ENCODE data around the gene NEU4.

The NEU4 gene

GRCh38 chr2:241834527-241835210 lies 25.7 kb downstream of the NEU4 start:
- H3K4me3 ChIP-seq (ENCODE audit: low read depth, low read length), result no peak overlapping the region
- TF ChIP-seq, protein P1, sequence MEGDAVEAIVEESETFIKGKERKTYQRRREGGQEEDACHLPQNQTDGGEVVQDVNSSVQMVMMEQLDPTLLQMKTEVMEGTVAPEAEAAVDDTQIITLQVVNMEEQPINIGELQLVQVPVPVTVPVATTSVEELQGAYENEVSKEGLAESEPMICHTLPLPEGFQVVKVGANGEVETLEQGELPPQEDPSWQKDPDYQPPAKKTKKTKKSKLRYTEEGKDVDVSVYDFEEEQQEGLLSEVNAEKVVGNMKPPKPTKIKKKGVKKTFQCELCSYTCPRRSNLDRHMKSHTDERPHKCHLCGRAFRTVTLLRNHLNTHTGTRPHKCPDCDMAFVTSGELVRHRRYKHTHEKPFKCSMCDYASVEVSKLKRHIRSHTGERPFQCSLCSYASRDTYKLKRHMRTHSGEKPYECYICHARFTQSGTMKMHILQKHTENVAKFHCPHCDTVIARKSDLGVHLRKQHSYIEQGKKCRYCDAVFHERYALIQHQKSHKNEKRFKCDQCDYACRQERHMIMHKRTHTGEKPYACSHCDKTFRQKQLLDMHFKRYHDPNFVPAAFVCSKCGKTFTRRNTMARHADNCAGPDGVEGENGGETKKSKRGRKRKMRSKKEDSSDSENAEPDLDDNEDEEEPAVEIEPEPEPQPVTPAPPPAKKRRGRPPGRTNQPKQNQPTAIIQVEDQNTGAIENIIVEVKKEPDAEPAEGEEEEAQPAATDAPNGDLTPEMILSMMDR (IDR thresholded peaks at IDR 0.05; ENCODE audit: borderline replicate concordance, insufficient read depth, low read depth, low read length), result no peak

DNA sequence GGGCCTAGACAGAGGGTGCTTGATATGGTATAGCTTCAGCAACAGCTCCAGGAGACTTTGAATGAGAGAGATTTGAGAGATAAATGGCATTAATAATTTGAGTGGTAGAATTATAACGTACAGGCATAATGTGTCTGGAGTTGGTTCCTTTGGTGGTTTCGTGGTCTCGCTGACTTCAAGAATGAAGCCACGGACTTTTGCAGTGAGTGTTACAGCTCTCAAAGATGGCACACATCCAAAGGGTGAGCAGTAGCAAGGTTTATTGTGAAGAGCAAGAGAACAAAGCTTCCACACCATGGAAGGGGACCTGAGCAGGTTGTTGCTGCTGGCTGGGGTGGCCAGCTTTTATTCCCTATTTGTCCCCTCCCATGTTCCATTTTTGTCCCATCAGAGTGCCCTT lies 26.6 kb downstream of the NEU4 start:
- TF ChIP-seq, protein P1 (IDR thresholded peaks at IDR 0.05; ENCODE audit: borderline replicate concordance, insufficient read depth, low read depth, low read length), result no peak
- no peak overlapping the region for H3K4me3 ChIP-seq (ENCODE audit: low read depth, low read length)

- no peak overlapping the region for H3K4me3 ChIP-seq (ENCODE audit: low read depth, low read length)
- TF ChIP-seq, protein P1 (IDR thresholded peaks at IDR 0.05; ENCODE audit: borderline replicate concordance, insufficient read depth, low read depth, low read length), result no peak
Measured at GRCh38 chr2:241836292-241836691, 27.3 kb downstream of the NEU4 start.

GRCh38 chr2:241837197-241837965 lies 28.4 kb downstream of the NEU4 start:
- TF ChIP-seq, protein P1 (IDR thresholded peaks at IDR 0.05; ENCODE audit: borderline replicate concordance, insufficient read depth, low read depth, low read length), result no peak
- H3K4me3 ChIP-seq (ENCODE audit: low read depth, low read length), result no peak overlapping the region

DNA sequence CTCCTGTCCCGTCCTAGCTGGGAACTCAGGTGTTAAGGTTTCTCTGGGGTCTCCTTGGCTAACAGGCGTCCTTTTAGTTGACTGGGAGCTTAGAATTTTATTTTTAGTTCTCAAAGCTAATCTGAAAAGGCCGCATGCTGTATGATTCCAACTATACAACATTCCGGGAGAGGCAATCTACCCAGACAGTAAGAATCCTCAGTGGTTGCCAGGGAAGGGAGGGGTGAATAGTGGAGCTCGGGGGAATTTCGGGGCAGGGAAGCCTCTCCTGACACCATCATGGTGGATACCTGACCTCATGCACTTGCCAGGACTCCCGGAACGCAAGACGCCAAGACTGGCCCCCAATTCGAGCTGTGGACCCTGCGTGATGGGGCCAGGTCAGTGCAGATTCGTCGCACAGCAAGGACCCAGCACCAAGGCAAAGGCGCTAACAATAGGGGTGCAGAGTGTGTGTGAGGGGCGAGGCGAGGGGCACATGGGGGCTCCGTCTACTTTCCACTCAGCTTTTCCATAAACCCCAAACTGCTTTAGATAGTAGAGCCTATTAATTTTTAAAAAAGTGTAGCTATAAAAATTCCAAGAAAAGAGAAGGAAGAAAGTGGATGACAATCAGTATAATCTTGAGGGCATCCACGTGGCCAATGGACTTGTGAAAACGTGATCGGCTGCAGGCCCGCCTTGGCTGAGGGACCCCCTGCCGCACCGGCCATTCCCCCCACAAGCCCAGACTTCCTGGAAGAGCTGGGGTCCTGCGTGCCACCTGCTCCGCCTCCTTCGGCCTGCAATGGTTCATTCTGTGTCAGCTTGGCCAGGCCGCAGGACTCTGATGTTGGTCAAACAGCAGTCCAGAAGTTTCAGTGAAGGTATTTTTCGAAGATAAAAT lies 32.4 kb downstream of the NEU4 start:
- TF ChIP-seq, protein P1 (IDR thresholded peaks at IDR 0.05; ENCODE audit: borderline replicate concordance, insufficient read depth, low read depth, low read length), result no peak
- no peak overlapping the region for H3K4me3 ChIP-seq (ENCODE audit: low read depth, low read length)

- TF ChIP-seq, protein P1 (IDR thresholded peaks at IDR 0.05; ENCODE audit: borderline replicate concordance, insufficient read depth, low read depth, low read length), result no peak
- no peak overlapping the region for H3K4me3 ChIP-seq (ENCODE audit: low read depth, low read length)
Measured at GRCh38 chr2:241842067-241842415, 33.0 kb downstream of the NEU4 start.
